ENCODE data around the gene TPR. TPM values are rescaled to one million over a fixed set of nuclear protein-coding genes. Genes with fewer than 3 reads are reported as not detected.
A peak's percentile ranks its signal among the peaks of the same experiment; 100 is the strongest.

Gene TPR
- total RNA-seq, 2 experiments from 2014 or later: 120 to 139 TPM

DNA sequence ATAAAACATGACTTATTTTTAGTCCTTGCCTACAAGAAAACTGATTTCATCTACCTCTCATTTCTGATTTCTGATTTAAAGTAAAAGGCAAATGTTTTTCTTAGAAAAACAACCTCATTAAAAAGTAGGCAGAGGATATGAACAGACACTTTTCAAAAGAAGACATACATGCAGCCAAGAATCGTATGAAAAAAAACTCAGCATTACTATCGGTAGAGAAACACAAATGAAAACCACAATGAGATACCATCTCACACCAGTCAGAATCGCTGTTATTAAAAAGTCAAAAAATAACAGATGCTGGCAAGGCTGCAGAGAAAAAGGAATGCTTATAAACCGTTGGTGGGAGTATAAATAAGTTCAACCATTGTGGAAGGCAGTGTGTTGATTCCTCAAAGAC lies 16.8 kb upstream of the TPR start:
- DNase-seq: no peak
- no peak for TF ChIP-seq CTCF (IDR thresholded peaks at IDR 0.05)
- peaks cover 29% of the 10 kb centered on the region for H3K36me3 Mint-ChIP-seq (ENCODE audit: low read depth)
- H3K4me3 Mint-ChIP-seq: no peak overlapping the region
- H3K27ac Mint-ChIP-seq: no peak overlapping the region
- no peaks in the 10 kb centered on the region for H3K4me1 Mint-ChIP-seq (ENCODE audit: low read depth)
- POLR2A ChIA-PET: no interaction called here
- no peaks in the 10 kb centered on the region for H3K9me3 Mint-ChIP-seq
- no peak for ATAC-seq
- CTCF ChIA-PET: interaction anchor here (1.4 kb wide), 1 partner anchor 11 kb away, joined by 3 read pairs; no protein-coding TSS in a partner anchor
- intact Hi-C loops (cut with micrococcal nuclease): no loop called here
- no peaks in the 10 kb centered on the region for H3K27me3 Mint-ChIP-seq

- ChIA-PET POLR2A (interaction anchor here (0.6 kb wide), 1 partner anchor 31 kb away, joined by 4 read pairs; no protein-coding TSS in a partner anchor), CTCF (interaction anchor here (0.6 kb wide), 1 partner anchor 74 kb away, joined by 3 read pairs; no protein-coding TSS in a partner anchor)
- H3K4me1 Mint-ChIP-seq (ENCODE audit: low read depth): no peaks in the 10 kb centered on the region
- no peak for ATAC-seq
- intact Hi-C loops (cut with micrococcal nuclease): no loop called here
- H3K4me3 Mint-ChIP-seq: no peak overlapping the region
- no peaks in the 10 kb centered on the region for H3K9me3 Mint-ChIP-seq
- DNase-seq: no peak
- TF ChIP-seq CTCF (IDR thresholded peaks at IDR 0.05): no peak
- H3K27me3 Mint-ChIP-seq: no peaks in the 10 kb centered on the region
- peaks cover 28% of the 10 kb centered on the region for H3K36me3 Mint-ChIP-seq (ENCODE audit: low read depth)
- H3K27ac Mint-ChIP-seq: no peak overlapping the region
Measured at GRCh38 chr1:186390925-186391324, 15.9 kb upstream of the TPR start.

DNA sequence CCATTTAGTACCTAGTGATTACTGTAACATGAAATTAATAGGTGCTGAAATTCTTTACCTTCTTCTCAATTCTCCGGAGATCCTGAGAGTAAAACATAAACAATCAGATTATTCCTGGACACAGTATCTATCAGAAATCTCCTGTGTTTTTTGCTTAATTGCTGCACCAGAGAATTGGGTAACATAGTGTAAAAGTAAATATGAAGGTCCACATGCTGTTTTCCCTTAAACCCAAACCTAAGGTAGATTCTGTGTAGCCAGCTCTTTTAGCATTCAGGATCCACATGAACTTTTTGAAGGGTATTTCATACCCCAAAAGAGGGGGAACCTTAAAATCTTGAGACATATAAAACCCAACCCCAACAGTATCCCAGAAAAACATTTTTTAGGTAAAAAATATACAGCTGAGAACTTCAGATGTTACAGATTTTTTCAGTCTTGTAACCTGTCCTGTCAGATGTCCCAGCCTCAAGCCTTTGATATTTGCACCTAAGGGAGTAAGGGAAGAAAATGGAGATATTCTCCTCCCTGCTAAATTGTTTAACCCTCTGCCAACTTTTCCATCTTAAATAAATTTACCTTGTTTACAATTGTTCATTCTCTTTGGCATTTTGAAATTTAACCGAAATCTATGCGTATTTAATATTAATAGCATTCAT lies 11.8 kb upstream of the TPR start:
- H3K27ac Mint-ChIP-seq: no peak overlapping the region
- ATAC-seq (no peak), DNase-seq (no peak)
- ChIA-PET CTCF (interaction anchor here (1.4 kb wide), 1 partner anchor 12 kb away, joined by 10 read pairs; the partner anchor contains the start of genes ODR4 and TPR), POLR2A (interaction anchor here (0.9 kb wide), 1 partner anchor 12 kb away, joined by 4 read pairs; the partner anchor contains the start of gene TPR)
- H3K36me3 Mint-ChIP-seq (ENCODE audit: low read depth): peaks cover 17% of the 10 kb centered on the region
- H3K9me3 Mint-ChIP-seq: no peaks in the 10 kb centered on the region
- intact Hi-C loops (cut with micrococcal nuclease): no loop called here
- H3K27me3 Mint-ChIP-seq: no peaks in the 10 kb centered on the region
- TF ChIP-seq CTCF (IDR thresholded peaks at IDR 0.05): no peak
- peaks cover 1% of the 10 kb centered on the region for H3K4me1 Mint-ChIP-seq (ENCODE audit: low read depth)
- no peak overlapping the region for H3K4me3 Mint-ChIP-seq

GRCh38 chr1:186375929-186376319 lies 871 bp upstream of the TPR start:
- H3K9me3 Mint-ChIP-seq: no peaks in the 10 kb centered on the region
- DNase-seq: no peak
- peak overlapping the region; percentile 99 for H3K4me3 Mint-ChIP-seq
- H3K4me1 Mint-ChIP-seq (ENCODE audit: low read depth): peaks cover 37% of the 10 kb centered on the region
- CTCF ChIA-PET: interaction anchor here (1.0 to 1.6 kb wide), 7 partner anchors 9 to 610 kb away, joined by 3 to 15 read pairs (median 4); no protein-coding TSS in a partner anchor
- POLR2A ChIA-PET: interaction anchor here (1.0 to 2.5 kb wide), 6 partner anchors 9 to 86 kb away, joined by 3 to 11 read pairs (median 4); no protein-coding TSS in a partner anchor
- ATAC-seq: peak; percentile 14
- TF ChIP-seq CTCF (IDR thresholded peaks at IDR 0.05): no peak
- peaks cover 26% of the 10 kb centered on the region for H3K36me3 Mint-ChIP-seq (ENCODE audit: low read depth)
- intact Hi-C loops (cut with micrococcal nuclease): no loop called here
- H3K27me3 Mint-ChIP-seq: no peaks in the 10 kb centered on the region
- H3K27ac Mint-ChIP-seq: peak overlapping the region; percentile 97

Measured in activated CD8-positive, alpha-beta T cell treated with anti-CD3 and anti-CD28 coated beads for 36 hours (primary cell).